Motor neuron (in vitro differentiated cells): ENCODE results near the gene GHR. TPM values are rescaled to one million over a fixed set of nuclear protein-coding genes. Genes with fewer than 3 reads are reported as not detected.

Source experiments
- ATAC-seq, 8 experiments: fragments of 200-7000 bp; cut with Tn5 transposase; replicated peaks in 6 of 8; 2 replicates each; pipeline ENCODE4 v1.8.0; 2021; ENCODE audit warnings: mild to moderate bottlenecking in 8 of 8, moderate library complexity in 8 of 8
- H3K27ac ChIP-seq, 2 donors: fragments of 250-450 bp; sonication (Bioruptor Pico); 2 replicates each; pipeline ENCODE4 v1.9.0; 2021; ENCODE audit warnings: antibody characterized with exemption in 2 of 2, mild to moderate bottlenecking in 2 of 2, moderate library complexity in 1 of 2
- H3K4me1 ChIP-seq, 2 donors: fragments of 250-450 bp; sonication (Bioruptor Pico); replicated peaks in 1 of 2; 2 replicates each; pipeline ENCODE4 v1.6.1; 2021; ENCODE audit warnings: antibody characterized with exemption in 2 of 2, mild to moderate bottlenecking in 2 of 2, moderate library complexity in 1 of 2
- H3K4me3 ChIP-seq, 5 donors: fragments of 250-450 bp; sonication (Bioruptor Pico); 2 replicates each; pipeline ENCODE4 v1.9.0; 2021; ENCODE audit warnings: antibody characterized with exemption in 5 of 5, mild to moderate bottlenecking in 5 of 5, moderate library complexity in 4 of 5
- WGBS, 10 experiments: fragments of 450-650 bp; shearing (Covaris generic); methylation state at CpG; one replicate each; pipeline ENCODE4 v1.0.0; 2022; 5-methylcytosine and 5-hydroxymethylcytosine counted together
- in situ Hi-C, 9 experiments: fragments of 400-800 bp; cut with MboI; loops; one replicate each; pipeline ENCODE4 v1.15.0; 2021; ENCODE audit warnings: low sequenced_read_pairs in 9 of 9, low pct_unique_long_range_greater_than_20kb in 2 of 9; ENCODE audit not compliant: unreplicated experiment in 9 of 9
- total RNA-seq, 8 experiments: library from RNA; unstranded; fragments of 300-600 nt; gene quantifications; 2 replicates each; pipeline versions ENCODE4 v1.2.3 to v1.2.4, GENCODE V29; 2022

GHR gene
- total RNA-seq, 8 experiments from 2014 or later, result 0.33 to 11.8 (median 2.2) TPM

DNA sequence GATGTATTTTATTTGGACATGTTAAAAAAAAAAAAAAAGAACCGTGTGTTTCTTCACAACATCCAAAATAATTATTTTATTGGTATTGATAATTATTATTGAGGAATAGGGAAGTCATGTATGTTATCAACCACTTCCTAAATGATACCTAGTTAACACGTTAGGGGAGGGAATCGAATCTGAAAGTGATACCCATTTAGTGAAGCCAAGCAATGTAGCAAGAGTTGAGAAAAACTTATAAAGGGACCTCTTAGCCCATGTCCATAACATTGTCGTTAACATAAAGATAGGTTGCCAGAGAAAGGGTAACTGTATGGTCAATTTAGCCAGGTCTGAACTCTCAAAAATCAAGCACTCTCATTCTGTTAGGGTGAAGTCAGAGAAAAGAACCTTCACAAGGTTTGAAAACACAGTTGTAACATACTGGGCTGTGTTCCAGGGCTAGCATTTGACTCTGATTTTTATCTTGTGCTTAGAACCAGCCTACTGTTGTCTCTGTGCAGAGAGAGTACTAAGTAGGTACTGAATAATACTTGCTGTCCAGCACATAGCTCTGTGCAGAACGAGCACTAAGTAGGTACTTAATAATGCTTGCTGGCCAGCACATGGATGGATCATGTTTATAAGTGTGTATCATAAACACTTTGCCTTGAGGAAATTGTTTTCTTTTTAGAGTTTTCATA is 60.4 kb downstream of the GHR start:
- peaks cover 0 to 4% of the 10 kb centered on the region in 2 donors for H3K4me1 ChIP-seq
- in situ Hi-C loops, result no loop called here
- WGBS, 10 experiments, result 23 to 96% (median 85%) methylated on average over 2 to 5 of the region's 5 CpGs
- no peak overlapping the region for H3K4me3 ChIP-seq
- no peak overlapping the region for H3K27ac ChIP-seq
- peak in 1 of 8 experiments; percentile 24 for ATAC-seq

DNA sequence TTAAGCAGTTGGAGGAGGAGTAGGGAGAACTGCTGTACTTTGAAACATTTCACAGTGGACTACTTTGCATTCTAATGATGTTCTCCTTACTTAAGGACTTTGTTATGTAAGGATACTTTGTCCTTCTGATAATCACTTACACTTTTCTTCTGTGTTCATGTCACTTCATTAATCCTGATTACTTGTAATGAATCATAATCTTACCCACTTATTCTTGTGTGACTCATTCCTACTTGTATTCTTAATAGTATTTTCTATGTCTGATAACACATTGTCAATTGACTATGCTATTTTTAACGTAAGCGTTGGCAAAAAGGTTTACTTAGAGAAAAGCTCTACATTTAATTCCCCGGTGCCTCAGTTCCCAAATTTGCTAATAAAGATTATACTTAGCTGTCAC is 63.8 kb downstream of the GHR start:
- Histone ChIP-seq H3K4me3 (no peak overlapping the region), H3K27ac (no peak overlapping the region), H3K4me1 (peaks cover 0 to 4% of the 10 kb centered on the region in 2 donors)
- no peak for ATAC-seq
- in situ Hi-C loops, result no loop called here
- 76 to 100% (median 92%) methylated on average over 1 to 3 of the region's 3 CpGs; no CpG with 5 or more reads in 1 of the 10 experiments for WGBS, 10 experiments

GRCh38 chr5:42487821-42488220 is 64.6 kb downstream of the GHR start:
- Histone ChIP-seq H3K4me1 (peaks cover 0 to 4% of the 10 kb centered on the region in 2 donors), H3K4me3 (no peak overlapping the region), H3K27ac (no peak overlapping the region)
- in situ Hi-C loops, result no loop called here
- no peak for ATAC-seq

DNA sequence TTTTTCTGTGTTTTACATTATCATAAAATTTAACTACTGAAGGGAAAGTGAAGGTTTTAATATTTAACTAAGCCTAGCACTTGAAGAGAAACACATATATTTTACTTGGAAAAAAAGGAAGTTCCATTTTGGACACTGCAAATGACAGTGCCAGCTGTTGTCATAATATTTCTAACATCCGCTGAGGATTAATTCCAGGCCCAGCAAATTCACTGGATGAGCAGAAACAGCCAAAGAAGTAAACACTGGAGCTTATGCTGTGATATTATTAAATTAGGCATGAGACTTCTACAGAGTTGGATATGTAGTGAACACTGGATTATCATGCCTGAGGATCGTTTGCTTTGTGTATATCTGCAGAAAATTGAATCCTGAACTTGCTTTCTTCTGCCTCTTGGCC is 67.6 kb downstream of the GHR start:
- H3K4me3 ChIP-seq, result no peak overlapping the region
- H3K4me1 ChIP-seq, result peaks cover 0 to under 1% of the 10 kb centered on the region in 2 donors
- 0 to 92% (median 73%) methylated on average over 1 to 2 of the region's 2 CpGs; no CpG with 5 or more reads in 1 of the 10 experiments for WGBS, 10 experiments
- in situ Hi-C loops, result no loop called here
- H3K27ac ChIP-seq, result no peak overlapping the region
- ATAC-seq, result no peak

DNA sequence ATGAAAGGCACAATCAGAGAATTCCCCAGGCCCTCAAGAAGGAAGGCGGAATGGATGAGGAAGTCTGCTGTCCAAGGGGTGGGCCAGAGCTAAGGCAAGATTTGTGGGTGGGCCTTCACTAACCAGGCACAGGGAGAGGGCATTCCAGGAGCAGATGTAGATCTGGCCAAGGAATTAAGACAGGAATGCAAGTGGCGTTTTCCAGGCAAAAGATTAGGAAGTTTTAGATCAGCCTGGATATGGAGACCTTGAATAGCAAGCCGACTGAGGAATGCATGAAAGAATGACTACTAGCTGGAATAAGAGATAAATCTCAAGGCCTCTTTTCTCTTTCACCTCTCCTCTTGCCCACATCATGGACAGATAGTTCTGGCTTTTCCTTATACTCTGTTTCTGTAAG is 68.5 kb downstream of the GHR start:
- H3K4me1 ChIP-seq, result peaks cover 0 to 8% of the 10 kb centered on the region in 2 donors
- H3K27ac ChIP-seq, result no peak overlapping the region
- ATAC-seq, result peak in 2 of 8 experiments; percentile 60 to 91
- WGBS, 10 experiments, result 28 to 100% (median 85%) methylated on average over 1 to 3 of the region's 3 CpGs; no CpG with 5 or more reads in 3 of the 10 experiments
- in situ Hi-C loops, result no loop called here
- H3K4me3 ChIP-seq, result no peak overlapping the region

- no peak overlapping the region for H3K27ac ChIP-seq
- 20 to 100% (median 82%) methylated on average over 1 to 3 of the region's 3 CpGs for WGBS, 10 experiments
- ATAC-seq, result peak in 1 of 8 experiments; percentile 59
- in situ Hi-C loops, result no loop called here
- H3K4me3 ChIP-seq, result no peak overlapping the region
- H3K4me1 ChIP-seq, result peaks cover 0 to 16% of the 10 kb centered on the region in 2 donors
These were observed 69.7 kb downstream of the GHR start for GRCh38 chr5:42492974-42493373.

DNA sequence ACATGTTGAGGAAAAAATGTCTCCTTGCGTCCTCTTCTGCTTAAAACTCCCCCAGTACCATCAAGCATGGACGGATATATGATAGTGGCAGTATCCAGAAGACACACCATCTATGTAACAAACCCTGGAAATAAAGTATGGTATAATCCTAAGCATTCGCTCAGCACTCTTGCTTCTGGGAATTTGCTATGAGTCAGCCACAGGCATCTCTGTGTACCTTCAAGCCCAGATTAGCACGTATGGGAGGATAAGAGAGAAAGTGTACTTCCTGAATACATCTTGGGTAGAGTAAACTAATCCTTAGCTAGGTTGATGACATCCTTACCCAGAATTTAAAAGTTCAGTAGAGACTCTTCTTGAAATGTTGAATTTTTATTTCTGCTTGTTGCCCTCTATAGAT is 71.2 kb downstream of the GHR start:
- ATAC-seq, result peak in 1 of 8 experiments; percentile 28
- Histone ChIP-seq H3K4me3 (no peak overlapping the region), H3K27ac (no peak overlapping the region), H3K4me1 (peaks cover 0 to 16% of the 10 kb centered on the region in 2 donors)
- in situ Hi-C loops, result no loop called here
- WGBS, 10 experiments, result 56 to 100% (median 90%) methylated on average over 2 to 4 of the region's 4 CpGs; no CpG with 5 or more reads in 1 of the 10 experiments

- in situ Hi-C loops, result no loop called here
- peak in 5 of 8 experiments; percentile 21 to 68 (median 41) for ATAC-seq
These were observed 72.7 kb downstream of the GHR start for GRCh38 chr5:42495914-42496313.

DNA sequence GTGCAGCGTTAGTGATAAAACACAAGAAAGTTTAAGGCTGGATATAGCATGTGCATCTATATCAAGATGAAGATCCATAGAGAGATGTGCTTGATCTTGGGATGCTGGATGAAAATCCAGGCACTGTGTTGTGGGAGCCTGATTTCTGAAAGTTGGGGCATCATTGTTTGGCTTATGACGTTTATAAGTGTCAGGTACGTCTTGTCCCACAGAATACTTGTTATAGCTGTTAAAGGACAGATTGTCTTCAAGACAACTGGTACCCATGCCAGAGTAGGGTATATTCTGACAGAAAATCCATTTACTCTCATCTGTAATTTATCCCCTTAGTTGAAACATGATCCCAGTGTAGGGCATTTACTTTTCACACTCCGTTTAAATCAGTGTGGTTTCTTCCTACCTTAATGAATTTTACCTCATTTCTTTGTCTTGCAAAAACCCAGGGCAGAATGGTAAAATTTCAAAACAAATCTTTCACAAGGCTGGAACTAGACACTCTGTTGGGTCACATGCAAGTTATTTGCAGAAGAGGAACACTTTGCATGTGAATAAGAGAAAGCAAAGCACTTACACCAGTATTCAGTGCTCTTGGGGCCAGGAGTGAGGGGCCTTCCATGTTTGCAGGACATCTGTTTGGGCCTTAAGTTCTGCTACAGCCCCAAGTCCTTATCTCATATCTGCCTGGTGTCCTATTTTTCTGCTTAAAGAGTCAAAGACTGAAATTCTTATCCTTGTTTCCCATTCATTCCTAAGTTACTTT is 73.3 kb downstream of the GHR start:
- in situ Hi-C loops, result no loop called here
- Histone ChIP-seq H3K27ac (no peak overlapping the region), H3K4me1 (peaks cover 0 to 16% of the 10 kb centered on the region in 2 donors), H3K4me3 (no peak overlapping the region)
- peak in 3 of 8 experiments; percentile 59 to 83 (median 82) for ATAC-seq
- 39 to 89% (median 49%) methylated on average over 2 to 4 of the region's 4 CpGs; no CpG with 5 or more reads in 2 of the 10 experiments for WGBS, 10 experiments

More at GRCh38 chr5:42495914-42496313, 72.7 kb downstream of the GHR start:
- WGBS, 10 experiments, result 40 to 92% (median 50%) methylated on average over 1 to 2 of the region's 2 CpGs; no CpG with 5 or more reads in 4 of the 10 experiments
- H3K4me3 ChIP-seq, result no peak overlapping the region
- H3K4me1 ChIP-seq, result peaks cover 0 to 16% of the 10 kb centered on the region in 2 donors
- H3K27ac ChIP-seq, result no peak overlapping the region

DNA sequence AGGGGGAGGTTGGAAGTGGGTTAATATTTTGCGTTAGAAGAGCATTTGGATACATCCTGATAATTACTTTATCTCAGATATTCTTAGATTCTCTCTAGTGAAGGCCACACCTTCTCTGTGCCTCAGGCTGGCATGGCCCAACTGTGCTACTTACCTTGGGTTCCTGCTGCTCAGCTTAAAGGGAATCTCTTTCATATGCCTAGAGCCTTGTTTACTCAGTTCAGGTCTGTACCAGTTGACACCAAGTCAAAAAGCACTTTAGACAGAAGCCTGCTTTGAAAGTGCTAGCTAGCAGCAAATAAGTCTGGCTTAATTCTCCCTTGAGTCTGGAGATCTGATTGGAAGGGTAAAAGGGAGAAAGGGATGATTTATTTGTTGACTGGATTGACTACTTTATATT is 74.8 kb downstream of the GHR start:
- H3K4me1 ChIP-seq, result peaks cover 0 to 16% of the 10 kb centered on the region in 2 donors
- no peak overlapping the region for H3K27ac ChIP-seq
- 60 to 100% (median 100%) methylated on average over 1 of the region's 1 CpG; no CpG with 5 or more reads in 5 of the 10 experiments for WGBS, 10 experiments
- H3K4me3 ChIP-seq, result no peak overlapping the region
- no peak for ATAC-seq
- in situ Hi-C loops, result no loop called here

DNA sequence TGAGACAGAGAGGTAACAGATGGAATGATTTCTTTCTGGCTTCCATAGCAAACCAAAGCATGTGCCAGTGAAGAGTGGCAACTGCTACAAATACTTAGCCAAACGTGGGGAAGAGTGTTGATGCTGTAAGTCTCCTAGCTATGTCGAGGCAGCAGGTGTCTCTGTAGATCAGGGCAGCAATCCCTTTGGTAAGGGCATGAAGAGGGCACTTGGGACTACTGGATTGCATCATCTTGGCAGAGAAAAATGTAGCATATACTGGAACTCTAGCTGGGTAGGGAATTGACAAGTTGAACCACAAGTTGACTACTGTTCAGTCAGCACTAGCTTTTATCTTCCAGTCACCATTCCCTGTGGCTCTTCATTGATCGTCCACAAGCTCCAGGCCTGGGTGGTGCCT is 75.8 kb downstream of the GHR start:
- in situ Hi-C loops, result no loop called here
- WGBS, 10 experiments, result 0 to 85% (median 67%) methylated on average over 1 to 3 of the region's 3 CpGs; no CpG with 5 or more reads in 5 of the 10 experiments
- Histone ChIP-seq H3K4me3 (no peak overlapping the region), H3K27ac (no peak overlapping the region), H3K4me1 (peaks cover 0 to 16% of the 10 kb centered on the region in 2 donors)
- ATAC-seq, result no peak

DNA sequence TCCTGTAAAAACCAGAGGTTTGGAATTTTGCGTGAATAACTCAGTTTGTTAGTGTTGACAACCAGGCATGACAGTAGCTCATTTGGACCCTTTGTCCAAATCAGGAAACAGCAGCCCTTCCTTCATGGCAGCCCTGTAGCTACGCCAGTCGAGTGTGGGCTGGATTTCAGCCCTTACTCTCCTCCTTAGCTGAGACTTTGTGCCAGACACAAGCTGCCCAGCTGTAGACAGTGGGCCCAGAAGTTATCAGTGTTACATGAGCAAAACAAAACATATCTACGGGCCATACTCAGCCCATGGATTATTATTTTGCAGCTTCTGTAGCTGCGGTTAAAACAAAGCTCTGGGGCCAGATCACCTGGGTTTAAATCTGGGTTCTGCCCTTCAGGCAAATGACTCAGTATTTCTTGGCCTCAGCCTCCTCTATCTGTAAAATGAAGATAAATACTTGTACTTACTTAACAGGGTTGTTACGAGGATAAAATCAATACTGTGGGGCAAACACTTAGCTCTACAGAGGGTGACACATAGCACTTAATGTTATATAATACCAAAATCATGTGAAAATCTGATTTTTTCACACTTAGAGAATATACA is 76.9 kb downstream of the GHR start:
- Histone ChIP-seq H3K4me3 (no peak overlapping the region), H3K27ac (no peak overlapping the region), H3K4me1 (peaks cover 0 to 16% of the 10 kb centered on the region in 2 donors)
- ATAC-seq, result no peak
- WGBS, 10 experiments, result 31 to 100% (median 89%) methylated on average over 1 to 5 of the region's 6 CpGs; no CpG with 5 or more reads in 1 of the 10 experiments
- in situ Hi-C loops, result no loop called here
